AG10803 (cell line): Measurements from ENCODE around the gene FGF10.

Source experiments
- DNase-seq: peaks from one replicate; pipeline ENCODE4 v3.0.0; 2010; ENCODE audit warnings: low read depth
- H3K4me3 ChIP-seq: 2 replicates; pipeline ENCODE4 v1.5.1; 2011; ENCODE audit warnings: mild to moderate bottlenecking, low read length, control low read depth
- CTCF ChIP-seq: conservative IDR thresholded peaks from 2 replicates; pipeline ENCODE4 v1.5.1; 2011; ENCODE audit warnings: mild to moderate bottlenecking, low read length, control low read depth, inconsistent platforms

The FGF10 gene

DNA sequence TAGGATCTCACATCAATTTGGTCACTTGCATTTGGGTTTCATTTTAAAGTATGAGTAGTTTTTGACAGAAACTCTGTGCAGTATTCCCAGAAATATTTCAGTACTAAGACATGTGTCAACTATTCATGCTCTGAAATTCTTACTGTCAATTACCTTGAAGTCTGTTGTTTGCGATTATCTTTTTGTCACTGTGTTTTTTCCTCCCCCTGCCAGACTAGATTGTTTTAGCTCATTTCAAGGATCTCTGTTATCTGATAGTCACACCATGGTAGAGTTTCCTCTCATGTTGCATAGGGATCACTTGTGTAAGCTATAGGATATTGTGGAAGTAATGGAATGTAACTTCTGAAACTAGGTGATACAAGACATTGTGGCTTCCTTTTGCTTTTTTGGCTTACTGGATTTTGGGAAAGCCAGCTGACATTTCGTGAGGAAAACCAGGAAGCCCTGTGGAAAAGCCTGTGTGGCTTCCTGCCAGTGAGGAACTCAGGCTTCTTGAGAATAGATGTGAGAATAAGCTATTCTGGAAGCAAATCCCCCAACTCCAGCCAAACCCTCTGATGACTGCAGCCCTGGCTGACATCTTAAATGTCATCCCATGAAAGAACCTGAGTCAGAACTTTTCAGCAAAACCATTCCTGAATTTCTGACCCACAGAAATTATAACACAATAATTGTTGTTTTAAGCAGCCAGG is 122.2 kb downstream of the FGF10 start:
- no peak for TF ChIP-seq CTCF
- DNase-seq: no peak
- no peak overlapping the region for H3K4me3 ChIP-seq

- TF ChIP-seq CTCF: no peak
- DNase-seq: no peak
- no peak overlapping the region for H3K4me3 ChIP-seq
Measured at GRCh38 chr5:44265713-44266112, 123.5 kb downstream of the FGF10 start.

GRCh38 chr5:44260793-44261192 is 128.4 kb downstream of the FGF10 start:
- TF ChIP-seq CTCF: no peak
- no peak overlapping the region for H3K4me3 ChIP-seq
- no peak for DNase-seq

DNA sequence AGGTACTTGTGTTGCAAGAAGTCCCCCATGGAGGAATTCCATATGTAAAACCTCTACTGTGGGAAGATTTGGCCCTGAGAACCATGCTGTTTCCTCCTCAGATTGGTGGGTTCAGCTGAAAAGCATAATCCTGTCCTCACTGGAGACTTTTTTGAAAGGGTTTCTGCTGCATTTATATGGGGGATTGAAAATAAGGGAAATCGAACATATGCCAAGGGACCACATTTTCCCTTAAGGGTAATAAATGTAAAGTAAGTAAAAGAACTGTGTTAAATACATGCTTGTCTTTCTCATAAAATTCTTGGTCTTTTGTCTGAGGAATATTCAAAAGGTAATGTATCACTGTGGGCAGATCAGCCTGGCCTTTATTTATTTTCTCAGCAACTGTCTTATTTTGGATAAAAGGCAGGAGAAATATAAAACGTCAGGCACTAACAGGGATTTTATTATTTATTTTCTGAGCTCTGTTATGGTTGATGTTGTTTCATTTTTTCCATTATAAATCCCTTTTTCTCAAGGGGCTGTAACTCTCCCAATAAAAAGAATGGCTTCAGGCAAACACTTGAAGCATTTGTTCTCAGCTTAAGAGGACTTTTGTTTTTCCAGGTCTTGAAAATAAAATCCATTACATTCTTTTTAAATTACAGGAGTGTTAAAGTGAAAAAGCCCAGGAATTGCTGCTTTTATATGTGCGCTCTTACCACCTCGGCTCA is 131.4 kb downstream of the FGF10 start:
- H3K4me3 ChIP-seq: no peak overlapping the region
- no peak for TF ChIP-seq CTCF
- no peak for DNase-seq

DNA sequence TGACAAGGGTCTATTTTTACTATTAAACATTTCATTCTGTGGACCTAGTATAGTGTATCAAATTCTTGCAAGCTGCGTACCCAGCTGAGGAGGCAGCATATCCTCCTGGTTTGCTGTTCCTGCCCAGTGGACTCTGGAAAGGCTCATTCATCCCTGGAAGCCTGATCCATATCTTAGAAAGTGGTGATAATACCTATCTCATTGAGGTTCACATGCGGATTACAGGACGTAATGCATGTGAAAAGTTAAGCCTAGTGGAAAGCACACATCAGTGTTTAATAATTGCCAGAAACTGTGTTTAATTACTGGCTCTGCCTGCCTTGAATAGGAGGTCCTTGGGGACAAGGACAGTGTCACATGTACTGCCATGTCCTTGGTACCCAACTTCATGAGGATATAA is 132.0 kb downstream of the FGF10 start:
- no peak overlapping the region for H3K4me3 ChIP-seq
- no peak for DNase-seq
- TF ChIP-seq CTCF: no peak
